GM18520 (cell line): Measurements from ENCODE around the gene FOXL1.

ENCODE experiments used
- ATAC-seq: cut with Tn5 transposase; IDR thresholded peaks from one replicate; pipeline ENCODE4 v1.9.1; 2021; ENCODE audit not compliant: unreplicated experiment

FOXL1 gene

DNA sequence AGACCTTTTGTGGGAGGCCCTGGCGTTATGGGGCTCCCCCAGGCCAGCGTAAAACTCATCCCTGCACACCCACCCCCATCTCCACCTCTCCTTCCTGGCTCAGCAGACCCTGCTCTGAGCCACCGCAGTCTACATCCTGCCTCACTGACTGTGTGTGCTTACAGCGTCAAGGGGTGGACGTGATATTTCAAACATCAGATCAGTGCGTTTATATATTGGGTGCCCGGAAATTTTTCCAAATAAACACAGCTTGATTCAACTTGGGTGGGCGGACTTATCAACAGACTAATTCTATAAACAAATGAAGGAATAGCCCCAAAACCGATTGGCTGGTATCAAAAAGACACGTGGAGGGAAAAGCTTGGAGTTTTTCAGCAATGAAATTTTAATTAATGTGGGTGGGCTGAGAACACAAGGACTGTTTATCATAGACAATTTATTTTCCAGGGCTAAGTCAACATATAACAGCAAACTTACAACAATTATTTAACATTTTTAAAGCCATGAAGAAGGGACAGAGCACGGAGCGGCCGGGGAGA, at the start of gene FOXL1:
Gene FOXL1, plus strand, starts transcription at position 489 of the 539 bp plus-strand sequence. CDS start 175 bp downstream, outside the sequence.
- ATAC-seq = no peak

DNA sequence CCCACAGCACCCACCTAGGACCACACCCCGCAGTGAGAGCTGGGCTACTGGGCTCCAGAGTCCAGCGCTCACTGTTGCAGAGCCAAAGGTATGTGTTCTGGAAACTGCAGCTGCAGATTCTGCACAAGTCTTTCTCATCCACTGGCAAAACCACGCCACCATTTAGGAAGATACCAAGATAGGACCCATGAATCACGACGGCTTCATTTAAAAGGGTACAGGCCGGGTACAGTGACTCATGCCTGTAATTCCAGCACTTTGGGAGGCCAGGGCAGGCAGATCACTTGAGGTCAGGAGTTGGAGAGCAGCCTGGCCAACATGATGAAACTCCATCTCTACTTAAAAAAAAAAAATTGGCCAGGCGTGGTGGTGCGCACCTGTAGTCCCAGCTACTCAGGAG, 49.2 kb upstream of the FOXL1 start:
- no peak for ATAC-seq

DNA sequence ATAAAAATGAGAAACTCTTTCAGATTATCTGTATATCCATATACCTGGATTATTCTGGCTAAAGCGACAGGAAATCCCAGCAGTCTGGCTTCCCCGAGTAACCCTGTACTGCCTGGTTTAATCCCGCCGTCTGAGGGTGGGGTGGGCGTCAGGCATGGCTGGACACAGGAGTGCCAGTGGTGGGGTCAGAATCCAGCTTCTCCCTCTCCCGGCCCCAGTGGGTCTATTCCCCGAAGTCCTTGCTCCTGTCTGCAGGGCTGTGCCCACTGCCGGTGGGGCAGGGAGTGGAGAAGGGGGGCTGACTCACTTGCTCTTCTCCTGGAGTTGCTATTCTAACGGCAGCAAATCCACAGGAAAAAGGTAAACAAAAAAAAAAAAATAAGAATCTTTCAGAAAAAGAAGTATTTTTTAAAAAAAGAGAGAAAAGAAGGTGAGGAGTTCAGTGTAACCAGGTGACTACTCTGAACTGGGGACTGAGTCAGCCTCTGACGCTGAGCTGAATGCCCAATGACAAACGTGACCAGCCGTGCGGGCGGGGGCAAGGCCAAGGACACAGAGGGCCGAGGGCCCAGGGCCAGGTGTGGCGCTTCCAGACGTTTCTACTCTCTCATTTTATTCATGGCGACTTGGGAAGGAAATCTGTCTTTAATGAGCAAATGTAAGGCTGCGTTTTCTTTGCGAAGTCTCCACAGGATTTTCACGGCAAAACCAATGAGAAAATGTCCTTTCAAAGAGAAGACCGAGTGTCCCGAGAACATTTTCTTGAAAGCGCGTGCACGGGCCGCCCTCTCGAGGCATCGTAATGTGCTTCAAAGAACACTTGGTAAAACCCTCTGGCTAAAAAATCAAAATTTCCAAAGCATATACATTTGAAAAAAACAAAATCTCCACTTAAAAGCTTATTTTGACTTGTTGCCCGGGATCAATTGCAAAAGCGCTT, 47.8 kb upstream of the FOXL1 start:
- ATAC-seq = no peak

DNA sequence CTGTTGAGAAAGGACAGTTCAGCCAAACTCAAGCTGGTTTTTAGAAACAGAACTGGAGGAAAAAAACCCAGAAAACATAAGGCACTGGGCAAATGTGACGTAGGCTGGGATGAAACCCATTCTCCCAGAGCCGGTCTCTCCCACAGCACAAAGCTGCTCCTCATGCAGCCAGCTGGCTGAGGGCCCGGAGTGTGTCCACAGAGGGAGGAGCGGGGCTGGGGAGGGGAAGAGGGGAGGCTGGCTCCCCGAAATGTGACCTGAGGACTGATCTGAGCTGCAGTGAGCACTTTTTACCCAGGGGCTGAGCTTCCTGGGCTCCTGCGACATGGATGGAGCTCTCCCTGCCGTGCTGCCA, 47.2 kb upstream of the FOXL1 start:
- ATAC-seq = no peak

DNA sequence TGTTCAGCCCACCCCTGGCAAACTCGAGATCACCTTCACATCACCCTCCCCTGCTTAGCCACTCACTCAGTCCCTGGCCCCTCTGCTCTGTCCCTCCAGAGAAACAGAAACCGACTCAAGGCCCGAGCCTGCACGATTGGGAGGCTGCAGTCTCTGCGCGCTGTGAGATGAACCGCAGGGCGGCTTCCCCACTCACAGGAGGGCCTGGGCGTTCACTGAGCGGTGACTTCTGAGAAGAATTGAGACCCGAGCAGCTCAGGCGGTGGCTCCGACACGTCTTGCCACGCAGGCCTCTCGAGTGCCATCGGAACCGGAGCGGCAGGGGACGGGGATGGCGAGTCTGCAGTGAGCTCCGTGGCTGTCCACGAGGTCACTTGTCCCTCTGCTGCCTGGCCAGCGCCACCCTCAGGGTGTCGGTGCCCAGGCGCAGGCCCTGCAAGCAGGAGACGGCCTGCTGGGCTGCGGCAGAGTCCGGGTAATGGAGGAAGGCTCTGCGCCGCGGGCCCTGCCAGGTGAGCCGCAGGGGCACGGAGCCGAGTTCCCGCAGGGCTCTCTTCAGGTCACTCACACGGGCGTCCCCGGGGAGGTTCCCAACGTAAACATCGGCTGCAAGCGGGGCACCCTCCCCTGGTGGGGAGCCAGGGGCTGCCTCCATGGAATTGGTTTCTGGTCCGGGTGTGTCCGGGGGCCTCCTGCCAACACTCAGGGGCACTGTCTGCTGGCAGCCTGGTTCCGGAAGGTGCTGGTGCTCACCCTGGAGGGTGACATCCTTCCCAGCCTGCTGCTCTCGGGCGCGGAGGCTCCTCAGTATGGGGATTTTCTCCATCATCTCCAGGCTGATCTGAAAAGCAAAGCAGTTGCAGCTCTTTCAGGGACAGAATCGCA, 46.5 kb upstream of the FOXL1 start:
- ATAC-seq = no peak

DNA sequence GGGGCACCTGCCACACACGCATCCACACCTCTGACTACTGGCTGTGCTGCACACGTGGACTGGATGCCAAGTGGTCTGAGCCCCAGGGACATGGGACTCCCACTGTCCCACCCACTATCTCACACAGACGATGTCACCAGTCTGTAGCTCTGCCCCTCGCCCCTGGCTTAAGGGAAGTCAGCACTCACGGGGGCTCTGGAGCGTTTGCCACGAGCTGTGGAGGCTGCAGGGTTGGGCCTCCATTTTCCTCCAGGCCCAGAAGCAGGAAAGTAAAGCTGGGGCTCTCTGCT, 45.9 kb upstream of the FOXL1 start:
- ATAC-seq = no peak

DNA sequence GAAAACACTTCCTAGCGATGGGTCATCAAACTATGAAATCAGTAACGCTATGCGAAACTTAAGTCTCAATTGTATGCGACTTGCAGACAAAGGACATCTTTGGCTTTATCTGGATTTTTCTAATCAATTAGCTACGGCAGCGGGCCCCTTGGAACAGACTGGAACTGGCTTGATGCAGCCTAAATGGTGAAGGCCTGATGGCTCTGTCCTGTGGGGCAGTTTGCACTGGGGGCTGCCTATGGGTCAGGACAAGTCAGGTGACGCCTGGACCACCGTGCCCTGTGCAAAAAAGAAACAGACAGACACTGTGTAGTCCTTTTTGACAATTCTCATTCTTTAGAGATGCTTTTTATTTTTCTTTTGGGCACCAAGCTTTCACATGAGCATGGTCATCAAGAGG, 45.3 kb upstream of the FOXL1 start:
- ATAC-seq = no peak

DNA sequence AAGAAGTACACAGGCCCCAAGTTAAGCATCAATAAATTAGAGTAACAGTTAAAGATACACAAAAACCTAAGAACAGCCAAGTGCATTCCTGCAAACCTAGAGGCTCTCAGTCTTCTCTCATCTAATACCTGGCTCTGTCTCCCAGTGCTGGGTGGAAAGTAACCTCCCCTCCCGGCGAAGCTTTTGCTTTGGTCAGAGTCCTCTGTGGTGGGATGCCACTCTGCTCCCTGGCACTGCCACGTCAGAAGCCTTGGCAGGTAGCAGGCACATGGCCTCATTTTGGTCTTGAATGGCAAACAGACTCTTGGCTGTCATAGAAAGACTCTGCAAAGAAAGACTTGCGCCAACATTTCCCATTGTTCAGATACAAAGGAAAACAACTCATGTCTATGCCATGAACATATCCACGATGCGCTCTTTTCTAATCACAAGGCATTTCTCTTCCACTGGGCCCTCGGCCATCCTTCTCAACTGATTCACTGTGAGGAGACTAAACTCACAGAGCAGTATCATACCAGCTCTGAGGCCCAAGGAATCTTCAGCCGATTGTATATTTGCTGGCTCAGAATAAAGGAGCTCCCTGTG, 44.5 kb upstream of the FOXL1 start:
- no peak for ATAC-seq

DNA sequence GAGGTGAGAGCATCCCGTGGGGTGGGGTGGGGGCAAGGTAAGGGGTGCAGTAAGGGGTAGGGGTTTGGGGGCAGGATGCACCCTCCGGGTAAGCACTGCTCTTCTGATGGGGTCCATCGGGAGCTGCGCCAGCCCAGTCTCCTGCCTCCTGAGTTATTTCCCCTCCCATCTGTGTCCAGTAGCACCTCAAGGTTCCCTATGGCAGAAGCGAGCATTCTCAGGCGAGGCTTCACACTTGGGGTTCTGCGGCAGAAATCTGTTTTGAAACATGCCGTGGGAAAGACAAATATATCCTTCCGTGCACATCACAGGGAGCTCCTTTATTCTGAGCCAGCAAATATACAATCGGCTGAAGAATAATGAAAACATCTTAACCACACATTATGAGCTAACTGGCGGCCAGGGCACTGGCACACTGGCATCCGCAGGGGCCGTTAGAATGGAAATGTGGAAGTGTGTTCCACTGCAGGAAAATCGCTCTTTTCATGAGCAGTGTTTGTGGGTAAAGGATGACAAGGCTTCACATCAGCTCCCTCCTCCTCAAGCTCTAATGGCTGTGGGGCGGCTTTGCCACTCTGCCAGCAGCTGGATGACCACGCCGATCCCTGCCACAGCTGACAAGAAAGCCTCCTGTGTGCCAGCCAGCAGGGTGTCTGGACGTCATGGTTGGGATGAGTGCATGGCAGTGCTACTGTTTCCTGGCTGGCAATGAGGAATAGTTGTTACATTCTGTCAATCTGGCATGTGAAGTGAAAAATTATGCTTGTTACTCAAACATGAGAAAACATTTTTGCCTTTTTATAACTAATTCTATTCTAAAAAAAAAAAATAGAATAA, 43.4 kb upstream of the FOXL1 start:
- ATAC-seq = no peak

DNA sequence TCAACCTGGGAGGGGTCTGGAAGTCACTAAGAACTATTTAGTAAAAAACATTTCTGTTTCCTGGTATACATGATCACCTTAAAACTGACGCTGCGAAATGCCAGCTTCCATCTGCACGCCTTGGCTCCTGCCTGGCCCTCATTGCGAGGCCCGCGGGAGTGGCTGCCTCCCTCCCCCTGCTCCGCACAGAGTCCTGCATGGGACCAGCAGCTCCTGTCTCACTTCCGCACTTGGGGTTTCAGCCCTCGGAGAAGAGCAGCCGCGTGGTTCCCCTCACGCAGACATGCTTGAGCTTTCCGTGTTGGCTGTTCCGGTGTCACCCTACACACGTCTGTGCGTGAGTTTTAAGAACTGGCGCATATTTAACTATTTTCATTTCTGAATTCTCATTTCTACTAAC, 41.7 kb upstream of the FOXL1 start:
- ATAC-seq = no peak

DNA sequence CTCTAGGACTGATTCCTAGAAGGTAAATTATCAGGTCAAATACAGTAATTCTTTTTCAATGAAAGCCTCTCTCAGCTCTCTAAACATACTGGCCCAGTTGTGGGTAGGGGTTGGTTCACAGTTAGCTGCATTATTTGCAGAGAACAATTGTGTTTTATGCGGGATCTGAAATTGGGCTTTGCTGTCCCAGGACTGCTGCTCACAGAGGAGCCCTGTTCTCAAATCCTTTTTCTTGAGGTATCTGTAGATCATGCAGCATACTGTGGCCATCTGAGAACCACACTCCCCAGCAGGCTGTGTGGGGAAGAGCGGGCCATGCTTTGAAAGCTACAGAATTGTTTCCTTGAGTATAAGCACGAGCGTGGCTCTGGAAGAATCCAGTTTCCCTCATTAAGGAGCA, 40.9 kb upstream of the FOXL1 start:
- ATAC-seq = no peak

DNA sequence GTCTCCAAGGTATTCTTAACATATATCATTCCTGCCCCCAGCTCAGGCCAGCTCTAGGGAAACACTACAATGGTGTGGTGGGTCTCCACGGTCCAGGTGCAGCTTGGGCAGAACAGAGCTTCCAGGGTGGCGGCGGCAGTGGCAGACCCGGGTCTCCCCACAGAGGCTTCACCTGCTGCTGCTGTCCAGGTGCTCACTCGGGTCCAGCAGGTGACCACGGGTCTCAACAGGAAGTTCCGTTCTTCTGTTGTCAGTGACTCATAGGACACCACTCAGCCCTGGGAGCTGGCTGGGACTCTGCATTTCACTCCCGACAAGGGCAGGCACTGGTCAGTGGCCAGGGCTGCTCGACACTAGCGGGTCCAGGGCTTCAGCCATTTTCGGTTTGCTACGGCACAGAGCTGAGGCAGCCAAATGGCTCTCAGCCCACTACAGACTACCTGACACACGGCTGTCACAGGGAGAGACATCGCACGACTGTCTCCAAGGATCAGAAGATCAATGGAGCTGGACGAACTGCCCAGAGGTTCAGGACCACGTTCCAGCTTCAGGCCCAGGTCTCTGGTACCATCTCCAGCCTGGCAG, 40.1 kb upstream of the FOXL1 start:
- ATAC-seq = no peak

DNA sequence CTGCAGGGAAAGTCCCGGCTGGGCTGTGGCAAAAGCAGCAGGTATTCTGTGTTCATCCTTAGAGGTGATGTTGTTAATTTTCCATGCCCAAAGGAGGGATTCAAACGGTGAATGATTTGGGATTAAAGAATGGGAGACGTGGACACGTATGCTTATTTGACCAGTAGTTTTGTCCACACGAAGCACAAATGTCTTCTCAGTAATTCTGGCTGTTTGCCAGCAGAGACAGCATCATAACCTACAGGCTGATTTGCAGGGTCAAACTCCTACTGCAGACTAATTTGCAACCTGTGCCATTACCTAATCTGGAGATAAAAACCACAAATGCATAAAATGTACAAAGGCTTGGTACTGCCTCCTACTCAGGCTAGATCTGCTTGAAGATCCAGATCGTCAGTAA, 37.5 kb upstream of the FOXL1 start:
- no peak for ATAC-seq

DNA sequence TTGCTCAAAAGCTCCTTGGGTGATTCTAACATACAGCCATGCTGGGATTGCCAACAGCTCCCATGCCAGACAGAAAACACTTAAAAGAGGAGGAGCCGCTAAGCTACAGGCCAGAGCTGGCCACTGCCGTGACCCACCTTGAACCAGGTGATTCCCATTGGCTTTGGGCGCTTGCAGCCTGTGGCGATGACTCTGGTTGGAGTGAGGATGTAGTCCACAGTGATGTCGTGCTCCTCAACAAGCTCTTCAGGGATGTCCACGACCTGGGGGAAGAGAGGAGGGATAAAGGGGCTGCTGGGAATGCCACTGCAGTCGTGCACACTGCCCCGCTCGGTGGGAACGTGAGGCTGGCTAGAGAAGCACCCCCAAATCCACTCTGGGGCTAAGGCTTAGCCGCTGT, 36.8 kb upstream of the FOXL1 start:
- ATAC-seq = no peak

DNA sequence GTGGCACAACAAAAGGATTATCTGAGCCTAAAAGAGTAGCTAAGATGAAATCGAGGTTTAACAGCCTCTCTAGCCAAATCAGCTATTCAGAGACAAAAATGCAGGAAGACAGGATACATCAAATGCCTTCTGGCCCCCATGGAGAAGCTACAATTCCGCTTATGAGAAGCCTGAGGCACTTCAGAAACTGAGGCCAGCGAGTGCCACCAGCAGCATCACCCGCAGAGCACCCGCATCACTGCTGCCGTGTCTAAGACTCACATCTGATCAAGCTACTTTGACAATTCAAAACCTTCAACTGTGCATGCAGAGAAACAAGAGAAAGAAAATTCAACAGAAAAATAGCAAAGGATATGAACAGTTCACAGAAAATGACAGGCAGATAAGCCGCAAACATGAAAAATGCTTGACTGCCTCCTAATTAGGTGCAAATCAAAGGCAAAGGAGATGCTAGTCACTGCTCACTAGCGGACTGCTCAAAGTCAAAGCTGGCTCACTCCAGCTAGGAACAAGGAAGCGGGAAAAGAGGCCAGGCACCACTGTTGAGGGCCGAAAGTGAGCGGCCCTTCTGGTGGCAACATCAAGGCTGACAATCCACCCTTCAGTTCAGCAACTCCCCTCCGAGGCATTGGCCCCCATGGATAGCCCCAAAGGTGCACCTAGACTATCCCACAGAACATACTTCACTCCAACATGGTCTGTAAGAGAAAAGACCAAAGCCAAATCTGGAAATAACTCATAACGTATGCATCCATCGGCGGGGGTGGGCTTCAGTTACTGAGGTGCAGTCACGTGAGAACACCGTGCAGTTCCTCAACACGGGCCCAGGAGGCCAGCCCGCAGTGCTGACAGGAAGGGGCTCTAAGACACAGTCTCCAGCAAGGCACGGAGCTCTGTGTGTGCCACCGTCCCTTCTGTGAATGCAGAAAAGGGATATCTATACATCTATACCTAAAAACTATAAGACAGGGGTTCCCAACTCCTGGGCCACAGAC, 35.3 kb upstream of the FOXL1 start:
- no peak for ATAC-seq

DNA sequence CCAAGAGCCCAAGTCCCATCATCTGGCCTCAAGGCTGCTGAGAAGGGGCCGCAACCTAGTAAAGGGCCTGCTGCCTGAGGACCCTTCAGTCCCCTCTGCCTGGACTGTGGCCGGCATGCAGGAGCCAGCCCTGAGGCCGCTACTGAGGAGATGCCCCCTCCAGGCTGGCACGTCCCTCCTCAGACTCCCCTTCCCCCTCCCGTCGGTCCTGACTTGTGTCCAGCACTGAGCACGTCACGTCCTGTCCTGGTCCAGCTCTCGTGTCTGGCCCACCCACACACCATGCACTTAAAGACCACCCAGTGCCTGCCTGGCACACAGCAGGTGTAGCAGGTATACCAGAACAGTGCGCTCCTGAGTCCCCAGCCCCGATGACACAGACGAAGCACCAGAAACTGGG, 32.9 kb upstream of the FOXL1 start:
- no peak for ATAC-seq

DNA sequence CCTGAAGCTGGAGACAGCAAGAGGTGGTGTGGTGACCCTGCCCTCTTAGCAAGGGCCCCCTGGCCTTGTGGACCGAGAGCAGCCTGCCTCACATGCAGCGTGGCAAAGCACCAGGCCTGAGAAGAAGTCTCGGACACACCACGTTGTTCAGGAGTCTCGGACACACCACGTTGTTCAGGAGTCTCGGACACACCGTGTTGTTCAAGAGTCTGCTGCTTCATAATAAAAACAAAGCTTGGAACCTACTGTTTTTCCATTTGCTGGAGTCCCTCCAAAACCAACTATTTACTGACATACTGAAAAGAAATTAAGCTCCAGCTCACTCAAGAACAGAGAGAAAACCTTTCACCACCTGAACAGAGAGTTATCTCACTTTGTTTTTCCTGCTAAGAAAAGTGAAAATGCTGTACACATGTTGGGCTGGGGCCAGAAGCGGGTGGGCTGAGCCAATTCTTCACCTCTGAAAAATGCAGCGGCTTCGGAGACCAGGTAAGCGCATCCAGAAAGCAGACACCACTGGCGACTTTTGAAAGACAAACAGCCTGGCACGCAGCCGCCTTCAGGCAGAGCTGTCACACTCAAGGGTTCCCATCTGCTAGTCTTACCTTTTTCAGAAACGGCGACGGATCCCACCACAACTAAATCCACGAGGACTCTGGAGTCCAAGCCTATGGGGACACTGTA, 32.3 kb upstream of the FOXL1 start:
- no peak for ATAC-seq

DNA sequence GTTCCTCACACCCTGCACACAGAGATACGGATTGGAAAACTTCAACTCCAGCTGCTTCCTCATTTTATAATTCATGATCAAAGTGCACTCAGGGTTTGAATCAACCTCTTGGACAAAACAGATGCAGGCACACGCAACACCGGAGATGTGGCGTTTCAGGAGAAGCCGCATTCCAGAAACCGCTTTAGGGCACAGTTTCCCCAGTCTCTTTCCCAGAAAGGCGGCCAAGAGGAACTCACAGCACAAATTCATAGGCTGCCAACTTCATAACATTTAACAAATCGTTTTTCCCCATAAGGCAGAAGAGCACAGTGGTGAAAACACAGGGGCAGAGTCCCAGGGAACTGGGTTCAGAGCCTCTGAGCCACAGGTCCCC, 31.7 kb upstream of the FOXL1 start:
- ATAC-seq = no peak

DNA sequence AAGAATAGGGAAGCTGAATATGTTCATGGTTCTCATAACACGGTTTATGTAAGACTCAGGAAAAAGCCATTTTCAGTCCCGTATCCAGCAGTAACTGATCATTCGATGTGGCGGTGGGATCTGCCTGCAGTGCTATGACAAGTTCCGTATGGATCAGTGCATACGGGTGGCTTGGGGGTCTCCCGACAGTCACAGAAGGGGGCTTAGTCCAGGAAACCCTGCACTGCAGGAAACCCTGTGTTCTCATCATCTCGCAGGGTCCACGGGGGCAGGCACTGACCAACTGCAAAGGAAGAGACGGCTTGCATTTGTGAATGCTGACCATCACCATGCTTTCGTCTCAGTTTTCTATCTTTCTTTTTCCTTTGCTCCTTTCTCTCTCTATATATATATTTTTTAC, 31.1 kb upstream of the FOXL1 start:
- ATAC-seq = no peak
